B cell (primary cell): ENCODE measurements around the gene PLEKHG4B. TPM values are rescaled to one million over a fixed set of nuclear protein-coding genes. Genes with fewer than 3 reads are reported as not detected.

Source experiments
- ATAC-seq: fragments of 200-7000 bp; cut with Tn5 transposase; one replicate; pipeline ENCODE4 v1.10.0; 2021; ENCODE audit warnings: low read depth, mild to moderate bottlenecking, moderate number of reproducible peaks, moderate library complexity
- CTCF ChIA-PET: fragments of 350-600 bp; sonication (Branson Sonifier 250); formaldehyde crosslinking; loops from one replicate; lab custom pipeline; 2021; ENCODE audit warnings: antibody characterized with exemption, inconsistent platforms; lab: Charles Lee
- POLR2A ChIA-PET: fragments of 350-600 bp; sonication (Branson Sonifier 250); formaldehyde crosslinking; loops from one replicate; lab custom pipeline; 2021; ENCODE audit warnings: antibody characterized with exemption; lab: Charles Lee
- DNase-seq: peaks from one replicate; pipeline ENCODE4 v3.0.0; 2013
- H2AFZ ChIP-seq: 2 replicates; pipeline ENCODE4 v1.6.1; 2012; ENCODE audit warnings: mild to moderate bottlenecking, low read depth, low read length; ENCODE audit not compliant: insufficient read depth, poor library complexity, severe bottlenecking
- H3K27ac ChIP-seq, 2 donors: 1 replicate in 1 of 2; 2 replicates in 1 of 2; pipeline ENCODE4 v1.5.1; 2012 to 2013; ENCODE audit warnings: low read length in 2 of 2, mild to moderate bottlenecking in 2 of 2, moderate library complexity in 1 of 2
- H3K27me3 ChIP-seq, 4 experiments: fragments of 200-600 bp in 1 of 4; sonication (generic) in 1 of 4; replicated peaks in 1 of 4; 1 replicate in 2 of 4; 2 replicates in 2 of 4; pipeline versions ENCODE4 v1.6.1 to v1.7.0; 2013 to 2016; ENCODE audit warnings: low read length in 3 of 4, mild to moderate bottlenecking in 2 of 4, mixed read lengths in 1 of 4, moderate library complexity in 1 of 4; ENCODE audit not compliant: insufficient read depth in 4 of 4, control insufficient read depth in 3 of 4; ENCODE audit errors: control extremely low read depth in 1 of 4
- H3K36me3 ChIP-seq, 2 experiments: replicated peaks in 1 of 2; 1 replicate in 1 of 2; 2 replicates in 1 of 2; pipeline versions ENCODE4 v1.6.1 to v1.7.1; 2013; ENCODE audit warnings: low read length in 1 of 2; ENCODE audit not compliant: insufficient read depth in 2 of 2, control insufficient read depth in 1 of 2; ENCODE audit errors: control extremely low read depth in 1 of 2, extremely low read depth in 1 of 2
- H3K4me1 ChIP-seq, 2 donors: fragments of 200-600 bp in 1 of 2; sonication (generic) in 1 of 2; 1 replicate in 1 of 2; 2 replicates in 1 of 2; pipeline versions ENCODE4 v1.5.1 to v1.6.1; 2013 to 2017; ENCODE audit warnings: low read length in 2 of 2; ENCODE audit not compliant: control insufficient read depth in 2 of 2, insufficient read depth in 2 of 2
- H3K4me2 ChIP-seq: replicated peaks from 2 replicates; pipeline ENCODE3; 2012; ENCODE audit warnings: mild to moderate bottlenecking, low read depth, low read length; ENCODE audit not compliant: poor library complexity, severe bottlenecking
- H3K4me3 ChIP-seq, 5 experiments: fragments of 200-600 bp in 1 of 5; sonication (generic) in 1 of 5; 1 replicate in 3 of 5; 2 replicates in 2 of 5; pipeline versions ENCODE4 v1.5.1 to v1.7.0; 2011 to 2016; ENCODE audit warnings: low read length in 4 of 5, mild to moderate bottlenecking in 4 of 5, low read depth in 2 of 5, control low read depth in 1 of 5, moderate library complexity in 1 of 5; ENCODE audit not compliant: insufficient read depth in 1 of 5; ENCODE audit errors: control extremely low read depth in 1 of 5, extremely low read depth in 1 of 5
- H3K79me2 ChIP-seq: fragments of 200-600 bp; sonication (generic); one replicate; pipeline ENCODE4 v1.6.0; 2016; ENCODE audit warnings: low read length; ENCODE audit not compliant: control insufficient read depth, insufficient read depth
- H3K9ac ChIP-seq: fragments of 200-600 bp; sonication (generic); 2 replicates; pipeline ENCODE4 v1.6.1; 2017; ENCODE audit warnings: mild to moderate bottlenecking, low read length, moderate library complexity
- H3K9me3 ChIP-seq, 3 donors: one replicate each; pipeline versions ENCODE4 v1.6.1 to v1.7.1; 2013; ENCODE audit warnings: low read length in 2 of 3; ENCODE audit not compliant: control insufficient read depth in 2 of 3, insufficient read depth in 1 of 3; ENCODE audit errors: control extremely low read depth in 1 of 3
- H4K20me1 ChIP-seq: 2 replicates; pipeline ENCODE4 v1.6.0; 2012; ENCODE audit warnings: mild to moderate bottlenecking, low read length; ENCODE audit not compliant: insufficient read depth, control insufficient read depth, poor library complexity, severe bottlenecking
- H3K27ac Mint-ChIP-seq: one replicate; pipeline ENCODE4 v1.8.0; 2021; ENCODE audit warnings: mixed read lengths
- H3K27me3 Mint-ChIP-seq: one replicate; pipeline ENCODE4 v1.8.0; 2021; ENCODE audit warnings: mixed read lengths
- H3K4me1 Mint-ChIP-seq: one replicate; pipeline ENCODE4 v1.8.0; 2021; ENCODE audit warnings: mixed read lengths
- H3K4me3 Mint-ChIP-seq: one replicate; pipeline ENCODE4 v1.8.0; 2021; ENCODE audit warnings: mixed read lengths
- H3K9me3 Mint-ChIP-seq: one replicate; pipeline ENCODE4 v1.8.0; 2022; ENCODE audit warnings: mixed read lengths; ENCODE audit not compliant: insufficient read depth
- EZH2 ChIP-seq: IDR thresholded peaks from 2 replicates; pipeline ENCODE4 v1.6.1; 2012; ENCODE audit warnings: borderline replicate concordance, low read depth, mild to moderate bottlenecking, moderate library complexity, low read length; ENCODE audit not compliant: insufficient read depth, poor library complexity, severe bottlenecking
- WGBS: methylation state at CpG from one replicate; pipeline ENCODE4 v1.1.5; 2013; ENCODE audit warnings: missing lambda C conversion rate; ENCODE audit not compliant: insufficient coverage; 5-methylcytosine and 5-hydroxymethylcytosine counted together
- intact Hi-C: fragments of 100-400 bp; cut with micrococcal nuclease; formaldehyde crosslinking; loops from one replicate; pipeline ENCODE4 v1.10.0; 2022
- polyA plus RNA-seq: library from polyadenylated mRNA; depleted of rRNA; stranded (reverse); fragments of >200 nt; gene quantifications from 2 replicates; pipeline ENCODE4 v1.2.3, GENCODE V29; 2012
- total RNA-seq, 2 donors: library from RNA; stranded (reverse); fragments of 120-200 nt in 1 of 2; gene quantifications; 1 replicate in 1 of 2; 2 replicates in 1 of 2; pipeline versions ENCODE4 v1.2.3 to v1.2.4, GENCODE V29; 2013 to 2022
- TF ChIP-seq, protein P1 (sequence below): fragments of 200-600 bp; IDR thresholded peaks from one replicate; pipeline ENCODE4 v1.8.0; 2022; ENCODE audit warnings: antibody characterized with exemption, mild to moderate bottlenecking

Gene PLEKHG4B
- total and polyA plus RNA-seq, 2 donors (not counting 1 experiment from before 2014, with no cell fraction given) = not detected

DNA sequence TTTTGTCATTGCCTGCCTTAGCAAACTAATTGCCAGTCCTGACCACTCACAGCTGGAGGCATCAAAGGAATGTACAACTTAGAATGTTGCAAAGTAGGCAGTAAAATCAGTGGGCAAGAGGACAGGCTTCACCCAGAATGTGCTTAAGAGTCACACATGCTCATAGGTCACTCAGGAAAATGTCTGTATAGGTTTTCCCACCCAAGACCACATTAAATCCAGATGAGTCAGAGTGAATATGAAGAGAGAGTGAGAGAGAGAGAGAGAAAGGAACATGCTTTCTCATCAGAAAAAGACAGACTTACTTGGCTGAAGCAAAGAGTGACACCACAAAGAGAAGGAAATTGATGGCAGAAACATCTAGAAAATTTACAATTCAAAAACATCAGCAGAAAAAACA is 37.9 kb downstream of the PLEKHG4B start:
- Histone ChIP-seq H4K20me1 (no peaks in the 10 kb centered on the region), H3K4me3 (no peak overlapping the region), H3K9ac (no peak overlapping the region), H3K4me2 (no peak overlapping the region), H2AFZ (no peak overlapping the region), H3K27ac (no peak overlapping the region), H3K4me1 (no peaks in the 10 kb centered on the region), H3K27me3 (peaks cover 0 to 4% (median 1%) of the 10 kb centered on the region in 4 experiments), H3K36me3 (no peaks in the 10 kb centered on the region), H3K9me3 (peaks cover 0 to 9% (median 0%) of the 10 kb centered on the region in 3 donors), H3K79me2 (no peaks in the 10 kb centered on the region)
- no peak overlapping the region for H3K27ac Mint-ChIP-seq
- ChIA-PET POLR2A (interaction anchor here (0.6 kb wide), 1 partner anchor 87 kb away, joined by 3 read pairs; no protein-coding TSS in a partner anchor), CTCF (no interaction called here)
- no peak for DNase-seq
- peaks cover 8% of the 10 kb centered on the region for H3K9me3 Mint-ChIP-seq
- H3K27me3 Mint-ChIP-seq = peaks cover 11% of the 10 kb centered on the region
- TF ChIP-seq, protein P1, sequence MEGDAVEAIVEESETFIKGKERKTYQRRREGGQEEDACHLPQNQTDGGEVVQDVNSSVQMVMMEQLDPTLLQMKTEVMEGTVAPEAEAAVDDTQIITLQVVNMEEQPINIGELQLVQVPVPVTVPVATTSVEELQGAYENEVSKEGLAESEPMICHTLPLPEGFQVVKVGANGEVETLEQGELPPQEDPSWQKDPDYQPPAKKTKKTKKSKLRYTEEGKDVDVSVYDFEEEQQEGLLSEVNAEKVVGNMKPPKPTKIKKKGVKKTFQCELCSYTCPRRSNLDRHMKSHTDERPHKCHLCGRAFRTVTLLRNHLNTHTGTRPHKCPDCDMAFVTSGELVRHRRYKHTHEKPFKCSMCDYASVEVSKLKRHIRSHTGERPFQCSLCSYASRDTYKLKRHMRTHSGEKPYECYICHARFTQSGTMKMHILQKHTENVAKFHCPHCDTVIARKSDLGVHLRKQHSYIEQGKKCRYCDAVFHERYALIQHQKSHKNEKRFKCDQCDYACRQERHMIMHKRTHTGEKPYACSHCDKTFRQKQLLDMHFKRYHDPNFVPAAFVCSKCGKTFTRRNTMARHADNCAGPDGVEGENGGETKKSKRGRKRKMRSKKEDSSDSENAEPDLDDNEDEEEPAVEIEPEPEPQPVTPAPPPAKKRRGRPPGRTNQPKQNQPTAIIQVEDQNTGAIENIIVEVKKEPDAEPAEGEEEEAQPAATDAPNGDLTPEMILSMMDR = no peak
- TF ChIP-seq EZH2 = no peak
- ATAC-seq = no peak
- intact Hi-C loops = no loop called here
- no peak overlapping the region for H3K4me3 Mint-ChIP-seq
- no peaks in the 10 kb centered on the region for H3K4me1 Mint-ChIP-seq

DNA sequence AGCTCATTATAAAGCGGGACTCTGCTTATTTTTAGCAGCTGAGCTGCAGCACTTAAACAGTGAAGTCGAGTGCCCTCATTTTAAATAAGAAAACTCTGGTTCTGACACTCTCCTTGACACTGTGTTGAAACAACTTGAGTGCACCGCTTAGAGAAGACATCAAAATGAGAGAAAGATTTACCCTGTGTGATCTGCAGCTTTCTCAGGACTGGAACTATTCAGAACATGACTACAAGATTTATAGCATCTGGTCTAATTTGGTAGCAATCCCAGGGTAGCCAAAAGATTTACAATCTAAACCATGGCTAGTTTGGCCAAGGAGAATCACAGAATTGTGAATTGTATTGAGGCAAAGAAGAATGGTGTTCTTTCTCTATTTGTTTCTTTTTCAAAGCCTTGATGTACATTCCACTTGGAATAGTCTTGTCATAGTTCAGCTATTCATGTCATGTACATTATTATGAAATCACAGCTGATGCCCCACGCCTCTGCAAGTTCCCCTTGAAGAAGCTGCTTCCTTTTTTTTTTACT is 38.7 kb downstream of the PLEKHG4B start:
- peaks cover 11% of the 10 kb centered on the region for H3K27me3 Mint-ChIP-seq
- TF ChIP-seq EZH2 = no peak
- TF ChIP-seq, protein P1 = no peak
- CTCF ChIA-PET = no interaction called here

More for the DNA sequence above, 38.7 kb downstream of the PLEKHG4B start:
- peaks cover 0 to 4% (median 1%) of the 10 kb centered on the region in 4 experiments for H3K27me3 ChIP-seq
- H3K4me3 ChIP-seq = no peak overlapping the region
- H3K36me3 ChIP-seq = no peaks in the 10 kb centered on the region
- no peak overlapping the region for H3K27ac ChIP-seq
- 82% methylated on average over 3 of the region's 4 CpGs for WGBS
- no peak overlapping the region for H3K4me2 ChIP-seq
- intact Hi-C loops = no loop called here
- H3K4me1 ChIP-seq = no peaks in the 10 kb centered on the region
- H3K9ac ChIP-seq = no peak overlapping the region
- DNase-seq = no peak
- Mint-ChIP-seq H3K27ac (no peak overlapping the region), H3K4me1 (no peaks in the 10 kb centered on the region), H3K9me3 (peaks cover 6% of the 10 kb centered on the region), H3K4me3 (no peak overlapping the region)
- no peak overlapping the region for H2AFZ ChIP-seq
- H3K9me3 ChIP-seq = peaks cover 0 to 7% (median 0%) of the 10 kb centered on the region in 3 donors
- ATAC-seq = no peak
- POLR2A ChIA-PET = interaction anchor here (0.6 kb wide), 1 partner anchor 86 kb away, joined by 3 read pairs; no protein-coding TSS in a partner anchor
- H3K79me2 ChIP-seq = no peaks in the 10 kb centered on the region
- H4K20me1 ChIP-seq = no peaks in the 10 kb centered on the region
